Mononuclear cell (primary cell): Measurements from ENCODE around the gene MACIR. TPM values are rescaled to one million over a fixed set of nuclear protein-coding genes. Genes with fewer than 3 reads are reported as not detected.

Experiments used
- H3K27me3 ChIP-seq: 2 replicates; pipeline ENCODE4 v1.6.0; 2011; ENCODE audit warnings: low read length, control low read depth; ENCODE audit not compliant: insufficient read depth
- H3K4me1 ChIP-seq: 2 replicates; pipeline ENCODE4 v1.5.1; 2011; ENCODE audit warnings: mild to moderate bottlenecking, low read length, control low read depth; ENCODE audit not compliant: insufficient read depth
- H3K4me3 ChIP-seq: 2 replicates; pipeline ENCODE4 v1.5.1; 2011; ENCODE audit warnings: mild to moderate bottlenecking, low read length, moderate library complexity
- H3K9me3 ChIP-seq: 2 replicates; pipeline ENCODE4 v1.5.1; 2011; ENCODE audit warnings: low read depth, mild to moderate bottlenecking, control low read depth, low read length
- total RNA-seq: library from RNA; depleted of rRNA; stranded (reverse); fragments of >200 nt; gene quantifications from one replicate; pipeline ENCODE4 v1.2.3, GENCODE V29; 2012

MACIR gene
- total RNA-seq, 1 donor: 3.3 TPM

DNA sequence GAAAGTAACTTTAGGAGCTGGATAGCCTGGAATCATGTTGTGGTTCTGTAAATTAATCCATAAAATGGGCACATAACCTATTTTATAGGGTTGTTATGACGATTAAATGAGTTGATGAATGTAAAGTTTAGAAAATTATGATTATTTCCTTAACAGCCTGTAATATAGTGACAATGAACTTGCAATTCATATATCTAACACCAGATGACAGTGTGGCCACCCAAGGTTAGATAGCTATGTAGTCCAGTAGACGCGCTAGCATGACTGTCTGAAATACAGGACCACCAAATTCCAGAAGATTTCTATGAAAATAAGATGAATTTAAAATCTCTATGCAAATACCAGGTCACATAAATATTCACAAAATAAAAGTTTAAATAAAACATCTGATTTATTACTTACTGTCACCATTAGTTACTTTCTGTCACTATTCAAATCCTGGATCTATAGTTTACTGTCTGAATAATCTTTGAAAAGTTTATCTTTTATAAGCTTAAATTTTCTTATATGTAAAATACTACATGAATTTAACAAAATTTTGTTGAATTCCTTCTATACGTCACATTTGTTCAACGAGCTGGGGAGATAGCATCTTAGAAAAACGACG is 26.1 kb upstream of the MACIR start:
- Histone ChIP-seq H3K4me1 (no peaks in the 10 kb centered on the region), H3K9me3 (no peaks in the 10 kb centered on the region), H3K27me3 (peaks cover under 1% of the 10 kb centered on the region), H3K4me3 (no peak overlapping the region)

DNA sequence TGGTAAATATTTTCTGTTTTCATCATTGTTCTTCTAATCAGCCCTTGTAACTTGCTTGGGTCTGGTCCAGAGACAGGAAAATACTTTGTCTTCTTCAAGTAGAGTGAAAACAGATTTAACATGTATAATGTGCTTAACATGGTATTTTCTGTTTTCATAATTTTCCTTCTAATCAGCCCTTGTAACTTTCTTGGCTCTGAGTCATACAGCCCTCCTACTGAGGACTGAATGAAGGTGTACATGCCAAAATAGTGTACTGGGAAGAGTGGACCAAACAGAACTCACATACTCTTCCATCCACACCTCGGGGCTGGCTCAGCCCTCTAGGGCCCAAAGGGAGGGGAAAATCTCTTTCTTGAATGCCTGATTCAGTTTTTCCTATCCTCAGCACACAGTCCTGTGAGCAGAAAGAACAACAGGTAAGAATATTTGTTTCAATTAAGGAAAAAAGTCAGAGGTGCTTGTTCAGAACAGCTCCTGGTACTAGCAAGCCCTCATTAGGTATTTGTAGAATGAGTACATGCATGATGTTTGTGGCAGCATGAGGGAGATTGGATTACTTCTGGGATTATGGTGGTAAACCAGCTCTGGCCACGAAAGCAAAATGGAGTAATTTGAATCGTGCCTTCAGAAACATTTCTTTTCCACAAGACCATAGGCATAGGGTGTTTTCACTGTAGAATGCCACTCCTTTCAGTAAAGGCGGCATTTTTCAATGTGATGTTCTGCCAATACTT is 24.2 kb upstream of the MACIR start:
- Histone ChIP-seq H3K9me3 (peaks cover 7% of the 10 kb centered on the region), H3K4me3 (no peak overlapping the region)

DNA sequence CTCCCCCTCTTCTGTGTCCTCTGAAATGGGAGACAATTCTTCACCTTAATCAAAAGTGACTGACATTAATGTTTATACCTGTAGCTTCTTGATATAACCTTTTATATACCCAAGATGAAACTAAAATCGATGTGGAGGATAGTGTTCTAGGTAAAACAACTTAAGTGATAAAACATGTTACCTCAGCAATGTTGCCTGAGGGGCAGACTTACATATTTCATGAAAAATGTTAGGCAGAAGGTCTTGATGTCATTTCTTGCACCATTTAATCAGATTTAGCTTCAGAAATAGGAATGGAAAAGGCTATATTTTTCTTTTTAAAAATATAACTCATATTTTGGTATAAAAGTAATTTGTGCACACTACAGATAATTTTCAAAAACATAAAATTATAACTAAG is 22.7 kb upstream of the MACIR start:
- peaks cover 10% of the 10 kb centered on the region for H3K9me3 ChIP-seq
- no peak overlapping the region for H3K4me3 ChIP-seq
- H3K4me1 ChIP-seq: no peaks in the 10 kb centered on the region
- peaks cover 4% of the 10 kb centered on the region for H3K27me3 ChIP-seq

More for the DNA sequence above, 24.2 kb upstream of the MACIR start:
- H3K27me3 ChIP-seq: peaks cover 4% of the 10 kb centered on the region
- H3K4me1 ChIP-seq: no peaks in the 10 kb centered on the region

DNA sequence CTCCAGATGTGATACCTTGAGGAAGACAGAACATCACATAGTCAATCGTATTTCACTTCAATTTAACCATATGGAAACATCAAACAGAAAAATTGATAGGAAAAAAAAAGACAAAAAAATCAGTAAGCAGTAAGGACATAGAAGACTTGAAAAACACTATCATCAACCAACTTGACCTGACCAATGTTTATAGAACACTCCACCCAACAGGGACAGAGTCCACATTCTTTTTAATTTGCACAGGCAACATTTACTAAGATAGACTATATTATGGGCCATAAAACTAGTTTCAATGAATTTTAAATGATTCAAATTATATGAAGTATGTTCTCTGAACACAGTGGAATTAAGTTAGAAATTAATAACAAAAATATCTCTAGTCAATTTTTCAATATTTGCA is 20.8 kb upstream of the MACIR start:
- Histone ChIP-seq H3K27me3 (peaks cover 7% of the 10 kb centered on the region), H3K4me3 (no peak overlapping the region), H3K4me1 (no peaks in the 10 kb centered on the region), H3K9me3 (peaks cover 10% of the 10 kb centered on the region)

DNA sequence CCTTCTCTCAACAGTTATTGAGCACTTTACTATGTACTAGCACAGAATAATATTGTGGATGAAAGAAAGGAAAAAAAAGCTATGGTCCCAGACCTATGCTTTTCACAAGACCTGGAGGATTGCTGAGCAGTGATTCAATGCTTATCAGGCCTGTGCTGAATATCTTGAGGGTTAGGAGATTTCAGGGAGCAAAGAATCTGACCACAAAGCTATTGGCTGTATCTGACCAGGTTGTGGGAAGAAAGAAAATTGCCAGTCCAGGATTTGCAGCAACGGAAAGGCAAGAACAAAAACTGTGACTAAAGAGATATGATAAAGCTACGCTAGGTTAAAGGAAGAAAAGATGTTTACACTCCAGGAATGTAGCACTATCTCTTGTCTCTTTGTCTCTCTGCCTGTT is 14.9 kb upstream of the MACIR start:
- peaks cover 10% of the 10 kb centered on the region for H3K9me3 ChIP-seq
- no peaks in the 10 kb centered on the region for H3K4me1 ChIP-seq
- no peak overlapping the region for H3K4me3 ChIP-seq
- peaks cover 2% of the 10 kb centered on the region for H3K27me3 ChIP-seq

DNA sequence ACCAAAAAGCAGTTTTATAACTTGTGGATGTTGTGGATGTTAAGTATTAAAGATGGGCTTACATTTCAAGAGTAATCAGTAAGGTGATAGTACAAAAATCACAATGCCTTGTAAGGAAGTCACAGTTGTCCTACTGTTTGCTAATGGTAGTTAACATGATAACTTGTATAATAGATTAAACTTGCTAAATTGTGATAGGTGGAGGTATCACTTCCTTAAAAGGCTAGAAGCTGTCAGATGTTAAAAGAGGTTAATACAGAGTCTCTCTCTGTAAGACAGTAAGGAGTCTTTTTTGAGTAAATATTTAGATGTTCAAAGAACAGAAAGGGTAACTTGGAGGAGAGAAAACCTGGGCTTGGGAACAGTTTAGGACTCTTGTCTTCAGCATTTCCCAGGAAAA is 14.2 kb upstream of the MACIR start:
- H3K27me3 ChIP-seq: peaks cover 2% of the 10 kb centered on the region
- no peak overlapping the region for H3K4me3 ChIP-seq
- H3K4me1 ChIP-seq: no peaks in the 10 kb centered on the region
- peaks cover 3% of the 10 kb centered on the region for H3K9me3 ChIP-seq

DNA sequence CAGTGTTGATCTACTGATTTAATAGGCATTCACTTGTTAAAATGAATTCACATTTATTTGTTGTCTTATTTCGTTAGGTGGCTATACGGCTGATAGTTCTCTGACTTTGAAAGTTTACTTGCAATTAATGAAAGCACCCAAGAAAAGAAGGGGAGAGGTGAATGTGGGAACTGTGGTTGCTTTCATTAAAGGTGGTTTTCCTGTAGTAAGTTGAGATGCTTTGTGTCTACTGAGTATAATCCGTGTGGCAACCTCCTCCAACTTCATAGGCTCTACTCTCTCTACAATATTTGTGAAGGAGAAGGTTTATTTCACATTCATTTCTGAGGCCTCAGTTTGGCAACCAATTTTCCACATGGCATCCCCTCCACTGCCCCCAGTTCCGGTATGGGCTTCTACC is 12.8 kb upstream of the MACIR start:
- Histone ChIP-seq H3K9me3 (no peaks in the 10 kb centered on the region), H3K4me3 (no peak overlapping the region), H3K27me3 (peaks cover 2% of the 10 kb centered on the region), H3K4me1 (no peaks in the 10 kb centered on the region)

DNA sequence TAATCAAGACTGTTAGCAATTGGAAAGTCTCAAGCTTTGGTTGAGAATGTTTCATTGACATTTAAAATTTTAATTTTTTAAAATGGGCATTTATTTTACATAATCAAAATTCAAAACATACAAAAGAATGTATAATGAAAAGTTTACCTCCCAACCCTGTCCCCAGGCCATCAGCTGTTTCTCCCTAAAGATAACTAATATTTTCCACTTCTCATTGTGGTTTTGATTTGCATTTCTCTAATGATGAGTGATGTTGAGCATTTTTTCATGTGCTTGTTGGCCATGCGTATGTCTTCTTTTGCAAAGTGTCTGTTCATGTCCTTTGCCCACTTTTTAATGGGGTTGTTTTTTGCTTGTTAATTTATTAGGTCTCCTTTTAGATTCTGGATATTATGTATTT is 11.4 kb upstream of the MACIR start:
- Histone ChIP-seq H3K4me1 (no peaks in the 10 kb centered on the region), H3K27me3 (peaks cover 6% of the 10 kb centered on the region), H3K4me3 (no peak overlapping the region), H3K9me3 (no peaks in the 10 kb centered on the region)

DNA sequence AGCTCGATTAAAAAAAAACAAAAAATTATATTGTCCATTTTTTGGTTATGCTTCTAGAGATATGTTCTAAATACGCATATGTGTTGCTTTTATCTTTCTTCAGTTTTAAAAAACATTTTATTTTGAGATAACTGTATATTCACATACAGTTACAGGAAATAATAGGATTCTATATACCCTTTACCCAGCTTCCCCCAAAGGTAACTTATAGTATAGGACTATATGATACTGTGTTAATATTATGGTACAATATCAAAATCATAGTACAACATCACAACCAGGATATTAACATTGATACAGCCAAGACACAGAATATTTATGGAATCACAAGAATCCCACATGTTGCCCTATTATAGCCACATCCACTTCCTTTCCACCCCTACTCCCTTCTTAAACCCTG is 9.5 kb upstream of the MACIR start:
- Histone ChIP-seq H3K27me3 (peaks cover 6% of the 10 kb centered on the region), H3K4me1 (no peaks in the 10 kb centered on the region), H3K4me3 (no peak overlapping the region), H3K9me3 (no peaks in the 10 kb centered on the region)

DNA sequence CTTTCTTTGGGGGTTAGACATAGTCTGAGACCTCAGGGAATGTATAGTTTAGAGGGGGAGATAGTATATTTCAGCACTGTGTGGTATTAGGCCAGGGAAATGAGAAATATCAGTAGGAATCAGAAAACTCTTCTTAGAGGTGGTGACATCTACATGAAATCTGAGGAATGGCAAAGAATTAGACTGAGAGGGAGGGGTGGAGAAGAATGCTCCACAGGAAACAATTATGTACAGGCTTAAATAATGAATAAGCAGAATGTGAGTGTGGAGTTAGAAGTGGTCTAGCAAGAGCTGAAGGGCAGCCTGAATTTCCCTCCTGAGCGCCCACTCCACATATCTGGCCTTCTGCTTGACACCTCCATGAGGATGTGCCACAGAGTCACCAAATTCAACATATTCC is 3.6 kb upstream of the MACIR start:
- peaks cover 6% of the 10 kb centered on the region for H3K27me3 ChIP-seq
- no peak overlapping the region for H3K4me3 ChIP-seq
- no peaks in the 10 kb centered on the region for H3K9me3 ChIP-seq
- H3K4me1 ChIP-seq: peaks cover 5% of the 10 kb centered on the region

DNA sequence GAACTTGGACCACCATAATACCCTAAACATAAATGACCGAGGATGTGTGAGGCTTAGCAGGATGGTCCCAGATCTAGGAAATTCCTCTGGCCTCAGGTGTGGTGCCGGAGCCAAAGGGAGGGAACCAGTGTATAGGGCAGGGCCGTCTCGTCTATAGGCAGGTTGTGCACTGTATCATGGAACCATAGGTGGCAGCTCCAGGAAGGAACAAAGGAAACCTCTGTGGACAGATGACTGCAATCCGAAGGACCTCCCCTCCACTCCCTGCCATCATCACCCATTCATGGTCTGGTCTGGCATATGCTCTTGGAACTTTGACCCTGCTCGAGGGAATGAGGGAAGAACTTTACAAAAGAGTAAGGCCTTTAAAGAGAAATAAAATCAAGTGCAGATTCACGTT is 2.9 kb upstream of the MACIR start:
- peaks cover 8% of the 10 kb centered on the region for H3K4me1 ChIP-seq
- no peak overlapping the region for H3K4me3 ChIP-seq

DNA sequence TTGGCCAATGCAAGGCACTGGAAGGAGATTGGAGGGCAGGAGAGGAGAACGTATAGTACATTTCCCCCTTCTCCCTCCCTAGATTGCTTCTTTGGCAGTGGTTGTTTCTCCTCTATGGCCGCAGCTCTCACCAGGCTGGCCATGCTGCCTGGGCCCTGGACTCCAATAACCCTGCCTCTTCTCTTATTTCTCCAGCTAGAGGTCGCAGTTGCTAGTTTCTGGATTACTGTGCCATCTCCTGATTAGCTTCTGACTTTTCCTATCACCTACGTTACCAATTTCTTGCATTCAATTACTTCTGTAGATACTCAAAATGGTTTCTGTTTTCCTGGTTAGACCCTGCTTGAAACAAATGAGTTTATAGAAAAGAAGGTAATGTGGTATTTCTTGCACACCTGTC is 2.4 kb upstream of the MACIR start:
- H3K27me3 ChIP-seq: peaks cover 6% of the 10 kb centered on the region

More for the DNA sequence above, 2.9 kb upstream of the MACIR start:
- peaks cover 6% of the 10 kb centered on the region for H3K27me3 ChIP-seq
- no peaks in the 10 kb centered on the region for H3K9me3 ChIP-seq

DNA sequence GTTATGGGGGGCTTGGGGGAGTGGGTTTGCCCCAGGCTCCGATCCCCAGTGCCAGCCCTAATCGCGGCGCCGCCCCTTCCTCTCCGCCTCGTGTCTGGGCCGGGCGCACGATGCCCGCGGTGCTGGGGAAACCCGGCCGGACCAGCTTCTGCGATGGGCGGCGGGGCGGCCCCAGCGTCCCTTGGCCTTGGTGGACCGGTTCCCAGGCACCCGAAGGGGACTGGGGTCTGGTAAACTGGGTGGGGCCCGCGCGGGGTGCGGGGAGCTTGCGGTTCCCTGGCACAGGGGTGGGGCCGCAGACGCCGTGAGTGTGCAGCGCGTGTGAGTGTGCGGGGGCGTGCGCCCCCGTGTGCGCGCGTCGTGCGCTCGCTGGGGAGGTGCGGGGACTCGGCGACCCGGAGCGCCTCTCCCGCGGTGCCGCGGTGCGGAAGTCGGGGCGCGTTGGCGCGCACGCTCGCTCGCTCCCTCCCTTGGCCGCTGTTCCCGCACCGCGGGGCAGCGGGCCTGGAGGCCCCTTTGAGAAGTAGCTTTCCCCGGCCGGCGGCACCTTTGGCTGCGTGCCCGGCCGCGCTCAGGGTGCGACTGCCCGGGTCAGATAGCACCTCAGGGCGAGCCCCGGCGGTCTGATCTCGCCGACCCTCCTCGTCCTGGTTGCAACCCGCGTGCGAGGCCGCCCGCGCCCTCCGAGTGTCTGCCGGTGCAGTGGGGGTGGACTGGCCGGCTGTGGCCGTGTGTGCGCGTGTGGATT is 568 bp downstream of the MACIR start:
- H3K27me3 ChIP-seq: no peaks in the 10 kb centered on the region
- peak overlapping the region; percentile 69 for H3K4me3 ChIP-seq
- peaks cover 11% of the 10 kb centered on the region for H3K4me1 ChIP-seq
- no peaks in the 10 kb centered on the region for H3K9me3 ChIP-seq

More for the DNA sequence above, 2.4 kb upstream of the MACIR start:
- no peak overlapping the region for H3K4me3 ChIP-seq
- no peaks in the 10 kb centered on the region for H3K9me3 ChIP-seq
- H3K4me1 ChIP-seq: peaks cover 8% of the 10 kb centered on the region

DNA sequence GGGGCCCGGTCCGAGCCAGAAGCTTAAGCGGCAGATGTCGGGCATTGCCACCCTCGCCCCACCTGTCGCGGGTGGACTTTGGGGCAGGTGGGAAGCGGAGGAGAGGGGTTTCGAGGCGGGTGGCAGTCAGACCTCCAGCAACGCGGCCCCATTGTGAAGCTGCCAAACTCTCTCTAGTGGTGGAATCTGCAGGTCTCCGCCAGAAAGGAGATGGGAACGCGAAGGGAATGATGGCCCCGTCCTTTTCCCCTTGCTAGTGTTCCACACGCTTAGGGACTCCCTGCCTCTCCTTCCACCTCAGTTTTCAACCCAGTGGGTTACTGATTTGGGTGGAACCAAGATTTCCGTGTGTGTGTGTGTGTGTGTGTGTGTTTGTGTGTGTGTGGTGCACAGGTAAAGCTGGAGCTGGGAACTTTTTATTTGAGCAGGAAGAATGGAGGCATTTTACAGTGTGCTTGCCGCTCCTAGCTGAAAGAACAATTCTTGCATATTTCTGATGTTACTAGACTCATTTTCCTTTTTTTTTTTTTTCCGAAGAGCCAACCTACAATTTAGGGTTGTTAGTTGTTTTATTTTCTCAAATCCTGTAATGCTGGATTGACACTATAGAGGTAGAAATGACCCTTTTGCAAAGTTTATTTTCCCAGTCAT is 1.3 kb downstream of the MACIR start:
- H3K27me3 ChIP-seq: no peaks in the 10 kb centered on the region
- peaks cover 11% of the 10 kb centered on the region for H3K4me1 ChIP-seq
- peak overlapping the region; percentile 69 for H3K4me3 ChIP-seq
- H3K9me3 ChIP-seq: no peaks in the 10 kb centered on the region

DNA sequence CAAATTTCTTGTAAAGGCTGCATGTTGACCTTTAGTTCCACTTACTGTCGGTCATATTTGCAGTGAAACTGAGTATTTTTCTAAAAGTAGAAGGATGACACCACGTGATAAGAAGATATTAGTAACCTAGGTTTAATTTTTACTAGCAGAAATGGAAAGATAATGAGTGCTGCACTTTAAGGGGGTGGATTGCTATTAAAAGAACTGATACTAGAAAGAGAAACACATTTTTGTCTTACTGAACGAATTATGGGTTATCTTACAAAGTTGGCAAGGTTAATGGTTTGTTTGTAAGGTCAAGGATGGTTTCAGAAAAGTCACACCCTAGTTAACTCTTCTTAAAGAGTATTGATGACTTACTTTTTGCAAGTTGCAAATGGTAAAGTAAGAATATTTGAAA is 2.4 kb downstream of the MACIR start:
- Histone ChIP-seq H3K4me3 (no peak overlapping the region), H3K4me1 (peaks cover 11% of the 10 kb centered on the region), H3K9me3 (no peaks in the 10 kb centered on the region), H3K27me3 (no peaks in the 10 kb centered on the region)
